Measurements from ENCODE around the gene EMILIN1. TPM values are rescaled to one million over a fixed set of nuclear protein-coding genes. Genes with fewer than 3 reads are reported as not detected.

EMILIN1 gene
- total RNA-seq, 1 experiment from 2014 or later = 31.0 TPM

- CTCF ChIA-PET = interaction anchor here (0.6 kb wide), 1 partner anchor 603 kb away, joined by 4 read pairs; no protein-coding TSS in a partner anchor
- Histone ChIP-seq H3K27me3 (replicated peaks; ENCODE audit: insufficient read depth, low read depth, low read length, poor library complexity) (no peaks in the 10 kb centered on the region), H3K9me3 (ENCODE audit: low read depth, low read length, poor library complexity, severe bottlenecking) (no peaks in the 10 kb centered on the region), H3K27ac (ENCODE audit: low read depth, low read length, poor library complexity, severe bottlenecking) (peak overlapping the region; percentile 80), H3K36me3 (ENCODE audit: insufficient read depth, low read length, poor library complexity, severe bottlenecking) (no peaks in the 10 kb centered on the region), H3K4me1 (ENCODE audit: insufficient read depth, low read length, poor library complexity, severe bottlenecking) (peaks cover 39% of the 10 kb centered on the region), H3K4me3 (ENCODE audit: low read depth, low read length, poor library complexity, severe bottlenecking) (peak overlapping the region; percentile 36)
- intact Hi-C loops (cut with micrococcal nuclease; ENCODE audit: unreplicated experiment) = no loop called here
- TF ChIP-seq CTCF (conservative IDR thresholded peaks at IDR 0.05; ENCODE audit: low read depth, low read length) = no peak
- no peak for TF ChIP-seq EZH2 (IDR thresholded peaks at IDR 0.05; ENCODE audit: borderline replicate concordance, low read depth, low read length, poor library complexity, severe bottlenecking)
- POLR2A ChIA-PET (ENCODE audit: low non-redundant PET) = no interaction called here
- BruUV-seq (replicated peaks) = no TSS peak
- no peak for DNase-seq (ENCODE audit: low spot score)
Measured at GRCh38 chr2:27079233-27080139, 1.1 kb downstream of the EMILIN1 start.

DNA sequence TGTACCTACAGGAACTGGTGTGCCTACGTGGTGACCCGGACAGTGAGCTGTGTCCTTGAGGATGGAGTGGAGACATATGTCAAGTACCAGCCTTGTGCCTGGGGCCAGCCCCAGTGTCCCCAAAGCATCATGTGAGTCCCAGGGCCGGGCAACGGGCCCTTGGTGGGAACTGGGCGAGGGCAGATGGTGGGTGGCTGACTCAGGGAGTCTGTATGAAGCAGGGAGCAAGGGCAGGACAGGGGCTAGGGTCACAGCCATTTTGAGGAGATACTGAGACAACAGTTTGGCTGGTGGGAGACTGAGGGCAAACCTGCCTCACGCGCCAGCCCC is 1.7 kb downstream of the EMILIN1 start:
- H3K27me3 ChIP-seq (replicated peaks; ENCODE audit: insufficient read depth, low read depth, low read length, poor library complexity) = no peaks in the 10 kb centered on the region
- intact Hi-C loops (cut with micrococcal nuclease; ENCODE audit: unreplicated experiment) = no loop called here
- H3K4me3 ChIP-seq (ENCODE audit: low read depth, low read length, poor library complexity, severe bottlenecking) = peak overlapping the region; percentile 36
- ChIA-PET POLR2A (ENCODE audit: low non-redundant PET) (no interaction called here), CTCF (interaction anchor here (0.6 kb wide), 1 partner anchor 602 kb away, joined by 4 read pairs; no protein-coding TSS in a partner anchor)
- no peak for DNase-seq (ENCODE audit: low spot score)
- no peaks in the 10 kb centered on the region for H3K9me3 ChIP-seq (ENCODE audit: low read depth, low read length, poor library complexity, severe bottlenecking)
- no peaks in the 10 kb centered on the region for H3K36me3 ChIP-seq (ENCODE audit: insufficient read depth, low read length, poor library complexity, severe bottlenecking)
- TF ChIP-seq CTCF (conservative IDR thresholded peaks at IDR 0.05; ENCODE audit: low read depth, low read length) (no peak), EZH2 (IDR thresholded peaks at IDR 0.05; ENCODE audit: borderline replicate concordance, low read depth, low read length, poor library complexity, severe bottlenecking) (no peak)
- H3K4me1 ChIP-seq (ENCODE audit: insufficient read depth, low read length, poor library complexity, severe bottlenecking) = peaks cover 33% of the 10 kb centered on the region
- BruUV-seq (replicated peaks) = no TSS peak
- H3K27ac ChIP-seq (ENCODE audit: low read depth, low read length, poor library complexity, severe bottlenecking) = peak overlapping the region; percentile 80

DNA sequence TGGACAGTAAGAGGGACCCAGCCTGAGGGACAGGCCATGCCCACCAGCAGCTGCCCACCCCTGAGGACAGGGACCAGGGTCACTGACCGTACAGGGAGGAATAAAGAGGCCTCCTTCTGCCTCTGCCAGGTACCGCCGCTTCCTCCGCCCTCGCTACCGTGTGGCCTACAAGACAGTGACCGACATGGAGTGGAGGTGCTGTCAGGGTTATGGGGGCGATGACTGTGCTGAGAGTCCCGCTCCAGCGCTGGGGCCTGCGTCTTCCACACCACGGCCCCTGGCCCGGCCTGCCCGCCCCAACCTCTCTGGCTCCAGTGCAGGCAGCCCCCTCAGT is 2.2 kb downstream of the EMILIN1 start:
- H3K27ac ChIP-seq (ENCODE audit: low read depth, low read length, poor library complexity, severe bottlenecking) = peak overlapping the region; percentile 61
- no peak for DNase-seq (ENCODE audit: low spot score)
- no TSS peak for BruUV-seq (replicated peaks)
- no peak for TF ChIP-seq CTCF (conservative IDR thresholded peaks at IDR 0.05; ENCODE audit: low read depth, low read length)
- no peak for TF ChIP-seq EZH2 (IDR thresholded peaks at IDR 0.05; ENCODE audit: borderline replicate concordance, low read depth, low read length, poor library complexity, severe bottlenecking)
- ChIA-PET CTCF (interaction anchor here (1.5 kb wide), 1 partner anchor 9 kb away, joined by 10 read pairs; the partner anchor contains the start of gene OST4), POLR2A (ENCODE audit: low non-redundant PET) (no interaction called here)
- H3K36me3 ChIP-seq (ENCODE audit: insufficient read depth, low read length, poor library complexity, severe bottlenecking) = no peaks in the 10 kb centered on the region
- peak overlapping the region; percentile 17 for H3K4me3 ChIP-seq (ENCODE audit: low read depth, low read length, poor library complexity, severe bottlenecking)
- H3K4me1 ChIP-seq (ENCODE audit: insufficient read depth, low read length, poor library complexity, severe bottlenecking) = peaks cover 28% of the 10 kb centered on the region
- H3K9me3 ChIP-seq (ENCODE audit: low read depth, low read length, poor library complexity, severe bottlenecking) = no peaks in the 10 kb centered on the region
- intact Hi-C loops (cut with micrococcal nuclease; ENCODE audit: unreplicated experiment) = no loop called here
- no peaks in the 10 kb centered on the region for H3K27me3 ChIP-seq (replicated peaks; ENCODE audit: insufficient read depth, low read depth, low read length, poor library complexity)
